GM21390 (cell line): ENCODE measurements around the gene LIMD2.

Experiments
- ATAC-seq: cut with Tn5 transposase; IDR thresholded peaks from one replicate; pipeline ENCODE4 v1.9.1; 2021; ENCODE audit not compliant: unreplicated experiment

The LIMD2 gene

GRCh38 chr17:63685041-63685440, 14.9 kb downstream of the LIMD2 start:
- ATAC-seq: no peak

GRCh38 chr17:63682981-63683380, 16.9 kb downstream of the LIMD2 start:
- no peak for ATAC-seq

- ATAC-seq: no peak
These were observed 17.5 kb downstream of the LIMD2 start for GRCh38 chr17:63682441-63682840.

GRCh38 chr17:63681530-63681929, 18.4 kb downstream of the LIMD2 start:
- ATAC-seq: no peak

GRCh38 chr17:63680700-63681099, 19.2 kb downstream of the LIMD2 start:
- ATAC-seq: no peak

GRCh38 chr17:63679214-63679613, 20.7 kb downstream of the LIMD2 start:
- no peak for ATAC-seq

GRCh38 chr17:63676584-63676983, 23.3 kb downstream of the LIMD2 start:
- no peak for ATAC-seq

- no peak for ATAC-seq
These were observed 24.0 kb downstream of the LIMD2 start for GRCh38 chr17:63675607-63676546.

- ATAC-seq: no peak
These were observed 24.7 kb downstream of the LIMD2 start for GRCh38 chr17:63675231-63675606.

- no peak for ATAC-seq
These were observed 27.1 kb downstream of the LIMD2 start for GRCh38 chr17:63672856-63673255.

- ATAC-seq: no peak
These were observed 34.3 kb downstream of the LIMD2 start for GRCh38 chr17:63665527-63666214.

GRCh38 chr17:63659850-63660249, 40.1 kb downstream of the LIMD2 start:
- no peak for ATAC-seq

GRCh38 chr17:63658366-63658765, 41.6 kb downstream of the LIMD2 start:
- ATAC-seq: no peak

GRCh38 chr17:63657786-63658185, 42.1 kb downstream of the LIMD2 start:
- ATAC-seq: no peak

- ATAC-seq: no peak
These were observed 46.9 kb downstream of the LIMD2 start for GRCh38 chr17:63653050-63653449.

GRCh38 chr17:63652106-63652505, 47.8 kb downstream of the LIMD2 start:
- no peak for ATAC-seq

GRCh38 chr17:63649813-63650212, 50.1 kb downstream of the LIMD2 start:
- no peak for ATAC-seq

GRCh38 chr17:63647936-63648335, 52.0 kb downstream of the LIMD2 start:
- ATAC-seq: no peak

GRCh38 chr17:63647065-63647725, 52.7 kb downstream of the LIMD2 start:
- no peak for ATAC-seq

GRCh38 chr17:63646488-63646806, 53.5 kb downstream of the LIMD2 start:
- peak; percentile 87 for ATAC-seq
